ENCODE data around the gene SLC25A6. TPM values are rescaled to one million over a fixed set of nuclear protein-coding genes. Genes with fewer than 3 reads are reported as not detected.
A peak's percentile ranks its signal among the peaks of the same experiment; 100 is the strongest.
"Not testable (repeated sequence)": the region's sequence is repeated elsewhere in the genome, so short reads cannot be mapped to it uniquely, and the experiment has no call there.

Gene SLC25A6
- polyA plus RNA-seq, 1 experiment, result 273 TPM

GRCh38 chrX:1385253-1386223 lies 6.4 kb downstream of the SLC25A6 start:
- Histone ChIP-seq H3K9me3 (ENCODE audit: control insufficient read depth, insufficient read depth, low read length) (no peaks in the 10 kb centered on the region; the same call in 1 of the 2 replicates), H3K27me3 (ENCODE audit: control insufficient read depth, insufficient read depth, low read length) (no peaks in the 10 kb centered on the region), H3K27ac (ENCODE audit: low read depth, low read length) (peak overlapping the region; percentile 31), H3K4me3 (ENCODE audit: low read depth, low read length) (no peak overlapping the region)
- POLR2A ChIA-PET, result no interaction called here
- DNase-seq (ENCODE audit: low read depth, low spot score), result no peak
- CTCF ChIA-PET, result no interaction called here
- TF ChIP-seq CTCF (IDR thresholded peaks at IDR 0.05; ENCODE audit: low read depth, low read length), result no peak

GRCh38 chrX:1384658-1385252 lies 7.2 kb downstream of the SLC25A6 start:
- no peak for TF ChIP-seq CTCF (IDR thresholded peaks at IDR 0.05; ENCODE audit: low read depth, low read length)
- Histone ChIP-seq H3K9me3 (ENCODE audit: control insufficient read depth, insufficient read depth, low read length) (no peaks in the 10 kb centered on the region; the same call in 1 of the 2 replicates), H3K27ac (ENCODE audit: low read depth, low read length) (no peak overlapping the region), H3K4me3 (ENCODE audit: low read depth, low read length) (no peak overlapping the region), H3K27me3 (ENCODE audit: control insufficient read depth, insufficient read depth, low read length) (no peaks in the 10 kb centered on the region)
- POLR2A ChIA-PET, result no interaction called here
- CTCF ChIA-PET, result no interaction called here
- DNase-seq (ENCODE audit: low read depth, low spot score), result no peak

- no peaks in the 10 kb centered on the region for H3K27me3 ChIP-seq (ENCODE audit: control insufficient read depth, insufficient read depth, low read length)
- no peak overlapping the region for H3K27ac ChIP-seq (ENCODE audit: low read depth, low read length)
- POLR2A ChIA-PET, result no interaction called here
- CTCF ChIA-PET, result no interaction called here
- no peak overlapping the region for H3K4me3 ChIP-seq (ENCODE audit: low read depth, low read length)
- H3K9me3 ChIP-seq (ENCODE audit: control insufficient read depth, insufficient read depth, low read length), result peaks cover 4% of the 10 kb centered on the region; the same call in 1 of the 2 replicates
- TF ChIP-seq CTCF (IDR thresholded peaks at IDR 0.05; ENCODE audit: low read depth, low read length), result no peak
- DNase-seq (ENCODE audit: low read depth, low spot score), result no peak
Observed at GRCh38 chrX:1380672-1381233, 11.2 kb downstream of the SLC25A6 start.

- CTCF ChIA-PET, result no interaction called here
- Histone ChIP-seq H3K27me3 (ENCODE audit: control insufficient read depth, insufficient read depth, low read length) (no peaks in the 10 kb centered on the region), H3K4me3 (ENCODE audit: low read depth, low read length) (no peak overlapping the region), H3K27ac (ENCODE audit: low read depth, low read length) (no peak overlapping the region), H3K9me3 (ENCODE audit: control insufficient read depth, insufficient read depth, low read length) (peaks cover 4% of the 10 kb centered on the region; the same call in 1 of the 2 replicates)
- no peak for TF ChIP-seq CTCF (IDR thresholded peaks at IDR 0.05; ENCODE audit: low read depth, low read length)
- POLR2A ChIA-PET, result no interaction called here
- DNase-seq (ENCODE audit: low read depth, low spot score), result no peak
Observed at GRCh38 chrX:1378306-1378759, 13.6 kb downstream of the SLC25A6 start.

- ChIA-PET POLR2A (no interaction called here), CTCF (no interaction called here)
- no peak overlapping the region for H3K4me3 ChIP-seq (ENCODE audit: low read depth, low read length)
- no peaks in the 10 kb centered on the region for H3K27me3 ChIP-seq (ENCODE audit: control insufficient read depth, insufficient read depth, low read length)
- DNase-seq (ENCODE audit: low read depth, low spot score), result no peak
- peaks cover 5% of the 10 kb centered on the region; the same call in 1 of the 2 replicates for H3K9me3 ChIP-seq (ENCODE audit: control insufficient read depth, insufficient read depth, low read length)
- no peak overlapping the region for H3K27ac ChIP-seq (ENCODE audit: low read depth, low read length)
- no peak for TF ChIP-seq CTCF (IDR thresholded peaks at IDR 0.05; ENCODE audit: low read depth, low read length)
Observed at GRCh38 chrX:1368385-1368698, 23.6 kb downstream of the SLC25A6 start.

- DNase-seq (ENCODE audit: low read depth, low spot score); POLR2A ChIA-PET; H3K27ac ChIP-seq (ENCODE audit: low read depth, low read length); H3K27me3 ChIP-seq (ENCODE audit: control insufficient read depth, insufficient read depth, low read length); H3K4me3 ChIP-seq (ENCODE audit: low read depth, low read length); CTCF ChIA-PET; H3K9me3 ChIP-seq (ENCODE audit: control insufficient read depth, insufficient read depth, low read length): not testable (repeated sequence)
Observed at GRCh38 chrX:1366363-1366762, 25.6 kb downstream of the SLC25A6 start.
